HepG2 (cell line): ENCODE measurements around the gene ANXA5. TPM values are rescaled to one million over a fixed set of nuclear protein-coding genes. Genes with fewer than 3 reads are reported as not detected.
A peak's percentile ranks its signal among the peaks of the same experiment; 100 is the strongest.

ENCODE experiments used
- ATF5 ChIP-seq: sonication (generic); formaldehyde crosslinking; IDR thresholded peaks from 2 replicates; pipeline ENCODE4 v1.4.0; 2020; ENCODE audit warnings: mild to moderate bottlenecking, low read depth, missing genetic modification reagents
- BRD4 ChIP-seq: sonication (generic); formaldehyde crosslinking; IDR thresholded peaks from 2 replicates; pipeline ENCODE4 v1.4.0; 2020; ENCODE audit warnings: missing genetic modification reagents
- CBX5 ChIP-seq: sonication (generic); formaldehyde crosslinking; IDR thresholded peaks from 2 replicates; pipeline ENCODE4 v1.4.0; 2020; ENCODE audit warnings: missing genetic modification reagents, borderline replicate concordance
- HHEX ChIP-seq: IDR thresholded peaks from 2 replicates; pipeline ENCODE4 v1.6.1; 2016; ENCODE audit warnings: control low read depth
- HOXD1 ChIP-seq: sonication (generic); formaldehyde crosslinking; IDR thresholded peaks from 2 replicates; pipeline ENCODE4 v1.5.0; 2020; ENCODE audit warnings: missing genetic modification reagents
- JDP2 ChIP-seq: sonication (generic); formaldehyde crosslinking; IDR thresholded peaks from 2 replicates; pipeline ENCODE4 v1.8.1; 2022; ENCODE audit warnings: missing genetic modification reagents, borderline replicate concordance
- MTF2 ChIP-seq: sonication (generic); formaldehyde crosslinking; IDR thresholded peaks from 2 replicates; pipeline ENCODE4 v1.5.0; 2020; ENCODE audit warnings: missing genetic modification reagents, borderline replicate concordance
- NRL ChIP-seq: sonication (generic); formaldehyde crosslinking; IDR thresholded peaks from 2 replicates; pipeline ENCODE4 v1.5.0; 2020; ENCODE audit warnings: missing genetic modification reagents, mild to moderate bottlenecking, moderate library complexity, borderline replicate concordance
- PAF1 ChIP-seq: IDR thresholded peaks from 2 replicates; pipeline ENCODE4 v1.6.1; 2016; ENCODE audit warnings: missing genetic modification reagents, missing compliant biosample characterization
- PHB2 ChIP-seq: fragments of 450-650 bp; IDR thresholded peaks from 2 replicates; pipeline ENCODE4 v1.6.1; 2018; ENCODE audit not compliant: partially characterized antibody
- SNAPC4 ChIP-seq: sonication (generic); formaldehyde crosslinking; IDR thresholded peaks from 2 replicates; pipeline ENCODE4 v1.4.0; 2020; ENCODE audit warnings: mild to moderate bottlenecking, missing genetic modification reagents
- SNAPC5 ChIP-seq: sonication (generic); formaldehyde crosslinking; IDR thresholded peaks from 2 replicates; pipeline ENCODE4 v1.8.1; 2023; ENCODE audit warnings: mild to moderate bottlenecking, missing genetic modification reagents, borderline replicate concordance
- ZFP62 ChIP-seq: sonication (generic); formaldehyde crosslinking; IDR thresholded peaks from 2 replicates; pipeline ENCODE4 v1.4.0; 2020; ENCODE audit warnings: missing genetic modification reagents
- ZNF234 ChIP-seq: sonication (generic); formaldehyde crosslinking; conservative IDR thresholded peaks from 2 replicates; pipeline ENCODE4 v1.5.1; 2020; ENCODE audit warnings: mild to moderate bottlenecking, missing genetic modification reagents
- ZNF263 ChIP-seq: sonication (generic); formaldehyde crosslinking; IDR thresholded peaks from 2 replicates; pipeline ENCODE4 v1.4.0; 2020; ENCODE audit warnings: missing genetic modification reagents
- ZNF30 ChIP-seq: sonication (generic); formaldehyde crosslinking; IDR thresholded peaks from 2 replicates; pipeline ENCODE4 v1.5.0; 2020; ENCODE audit warnings: mild to moderate bottlenecking, missing genetic modification reagents
- ZNF354B ChIP-seq: sonication (generic); formaldehyde crosslinking; IDR thresholded peaks from 2 replicates; pipeline ENCODE4 v1.8.0; 2022; ENCODE audit warnings: mild to moderate bottlenecking, missing genetic modification reagents
- ZNF609 ChIP-seq: sonication (generic); formaldehyde crosslinking; IDR thresholded peaks from 2 replicates; pipeline ENCODE4 v1.4.0; 2020; ENCODE audit warnings: mild to moderate bottlenecking, missing genetic modification reagents, borderline replicate concordance
- ZNF841 ChIP-seq: sonication (generic); formaldehyde crosslinking; IDR thresholded peaks from 2 replicates; pipeline ENCODE4 v1.8.1; 2023; ENCODE audit warnings: missing genetic modification reagents, borderline replicate concordance
- polyA plus RNA-seq, 8 experiments: library from polyadenylated mRNA; depleted of rRNA in 3 of 8; stranded (reverse) in 7 of 8; unstranded in 1 of 8; fragments of >200 nt; fragmentation: Illumina TruSeq in 4 of 8; extraction: Trizol in 4 of 8; gene quantifications; 2 replicates each; pipeline versions ENCODE4 v1.2.1 to v1.2.3, GENCODE V29; 2011 to 2016; ENCODE audit warnings: low read depth in 4 of 8, missing spikeins in 1 of 8, mixed read lengths in 1 of 8; ENCODE audit not compliant: insufficient read depth in 1 of 8
- total RNA-seq, 5 experiments: library from RNA; depleted of rRNA; stranded (reverse); fragments of >200 nt; fragmentation: Illumina TruSeq; extraction: Trizol; gene quantifications; 2 replicates each; pipeline ENCODE4 v1.2.3, GENCODE V29; 2016; ENCODE audit warnings: low read depth in 1 of 5

The ANXA5 gene
- total and polyA plus RNA-seq, 2 of the 13 experiments (the other 11 are each of a cell fraction or from before 2014, with no cell fraction given) = 209 to 342 TPM

GRCh38 chr4:121696581-121697461 is at the start of gene ANXA5 (continued):
- TF ChIP-seq CBX5 (CRISPR knock-in tag) (no peak; the same call in 1 of the 2 replicates), PHB2 (no peak), ZFP62 (CRISPR knock-in tag) (no peak), JDP2 (CRISPR knock-in tag) (no peak; the same call in 1 of the 2 replicates), ZNF30 (CRISPR knock-in tag) (no peak), HHEX (no peak), ZNF234 (no peak), HOXD1 (no peak), ZNF354B (CRISPR knock-in tag) (no peak), PAF1 (no peak), ZNF841 (CRISPR knock-in tag) (0 out of 2 replicates have a peak, but pooled peaks have one; percentile 49), SNAPC4 (CRISPR knock-in tag) (no peak), SNAPC5 (CRISPR knock-in tag) (no peak), MTF2 (CRISPR knock-in tag) (no peak), NRL (CRISPR knock-in tag) (no peak), BRD4 (CRISPR knock-in tag) (no peak), ATF5 (CRISPR knock-in tag) (no peak), ZNF609 (CRISPR knock-in tag) (no peak), ZNF263 (CRISPR knock-in tag) (no peak)
